NCI-H2107 (cell line): Measurements from ENCODE around the gene MYLIP.

Experiments used
- DNase-seq: peaks from one replicate; lab custom pipeline; 2025; lab: John Stamatoyannopoulos, UW

MYLIP gene

GRCh38 chr6:16108419-16108818, 20.5 kb upstream of the MYLIP start:
- DNase-seq: no peak

DNA sequence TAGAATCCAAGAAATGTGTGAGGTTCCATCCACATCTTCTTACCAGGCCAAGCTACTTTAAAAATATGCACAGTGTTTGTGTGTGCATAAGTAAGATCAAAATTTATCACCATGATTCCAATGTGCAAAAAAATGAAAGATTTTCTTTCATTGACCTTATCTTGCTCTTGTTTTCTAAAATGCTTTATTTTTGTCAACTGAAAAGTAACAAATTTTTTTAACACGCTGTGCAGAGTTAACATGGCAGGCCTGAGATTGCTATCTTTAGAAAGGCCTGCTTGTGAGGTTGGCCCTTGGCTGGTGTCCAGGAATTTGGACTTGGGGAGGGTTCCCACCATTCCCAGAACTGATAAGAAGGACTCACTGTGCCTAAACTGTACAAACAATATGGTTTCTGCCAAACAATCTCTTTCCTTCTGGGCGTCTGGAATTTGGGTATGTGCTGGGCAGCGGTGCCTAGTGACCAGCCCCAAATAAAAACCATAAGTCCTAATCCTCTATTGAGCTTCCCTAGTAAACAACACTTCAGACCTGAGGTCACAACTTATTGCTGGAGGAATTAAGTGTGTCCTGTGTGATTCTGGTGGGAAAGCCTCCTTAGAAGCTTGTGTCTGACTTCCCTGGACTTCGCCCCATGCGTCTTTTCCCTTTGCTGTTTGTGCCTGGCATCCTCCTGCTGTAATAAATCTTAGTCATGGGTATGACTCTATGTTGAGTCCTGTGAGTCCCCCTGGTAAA, 19.8 kb upstream of the MYLIP start:
- DNase-seq: no peak

DNA sequence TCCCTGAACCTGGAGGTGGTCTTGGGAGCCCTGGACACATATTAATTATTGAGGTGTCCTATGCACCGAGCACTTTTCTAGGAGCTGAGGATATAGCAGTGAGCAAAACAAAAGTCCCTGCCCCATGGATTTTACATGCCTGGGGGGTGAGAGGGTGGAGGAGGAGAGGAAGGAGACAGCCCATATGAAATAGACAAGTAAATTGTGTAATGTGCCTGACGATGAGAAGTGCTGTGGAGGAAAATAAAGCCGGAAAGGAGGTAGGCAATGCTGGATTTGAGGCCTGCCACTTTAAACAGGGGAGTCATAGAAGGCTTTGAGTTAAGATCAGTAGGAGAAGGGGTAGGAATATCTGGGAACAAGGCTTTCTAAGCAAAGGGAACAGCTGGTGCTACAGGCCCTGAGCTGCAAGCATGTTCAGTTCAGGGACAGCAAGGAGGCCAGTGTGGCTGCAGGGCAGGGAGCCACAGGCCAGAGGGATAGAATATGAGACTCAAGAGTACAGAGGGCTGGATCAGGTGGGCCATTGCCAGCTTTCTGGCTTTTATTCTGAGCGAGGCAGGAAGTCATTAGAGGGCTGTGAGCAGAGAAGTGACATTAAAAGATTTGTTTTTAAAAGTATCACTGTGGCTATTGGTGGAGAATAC, 19.1 kb upstream of the MYLIP start:
- DNase-seq: no peak

- no peak for DNase-seq
Observed at GRCh38 chr6:16118825-16119224, 10.1 kb upstream of the MYLIP start.

DNA sequence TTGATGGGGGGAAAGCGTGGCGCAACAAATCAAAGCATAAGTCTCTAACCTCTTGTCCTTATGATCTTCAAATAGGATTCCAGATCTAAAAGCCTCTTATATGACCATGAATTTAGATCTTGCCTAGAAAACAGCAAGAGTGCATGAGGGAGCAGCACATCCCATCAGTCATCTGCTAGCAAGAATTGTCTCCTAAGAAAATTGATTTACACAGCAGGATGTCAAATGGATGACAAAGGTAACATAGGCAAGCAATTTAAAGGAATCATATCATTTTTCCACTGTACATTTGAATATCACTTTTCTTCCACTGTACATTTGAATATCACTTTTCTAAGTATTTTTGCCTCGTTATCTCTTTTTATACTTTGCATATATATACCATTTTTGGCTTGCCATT, 7.5 kb upstream of the MYLIP start:
- DNase-seq: no peak

DNA sequence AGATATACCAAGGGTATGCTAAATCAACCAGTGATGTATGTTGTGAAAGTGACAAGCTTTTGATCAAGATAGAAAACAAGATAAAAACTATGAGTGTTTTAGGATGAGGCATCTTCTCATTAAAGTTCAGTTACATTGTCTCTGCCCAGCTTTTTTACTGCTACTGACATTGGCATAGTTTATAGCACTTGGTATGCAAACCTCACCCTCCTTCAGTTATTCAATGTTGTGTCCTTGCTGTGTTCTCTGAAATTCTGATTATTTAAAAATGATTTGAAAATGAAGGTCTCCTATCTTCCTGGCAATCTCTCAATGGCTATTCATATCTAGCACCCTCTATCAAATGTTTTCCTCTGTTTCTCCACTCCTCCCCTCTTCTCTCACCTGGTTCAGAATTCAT, 6.7 kb upstream of the MYLIP start:
- no peak for DNase-seq

- no peak for DNase-seq
Observed at GRCh38 chr6:16124198-16125180, 4.4 kb upstream of the MYLIP start.

DNA sequence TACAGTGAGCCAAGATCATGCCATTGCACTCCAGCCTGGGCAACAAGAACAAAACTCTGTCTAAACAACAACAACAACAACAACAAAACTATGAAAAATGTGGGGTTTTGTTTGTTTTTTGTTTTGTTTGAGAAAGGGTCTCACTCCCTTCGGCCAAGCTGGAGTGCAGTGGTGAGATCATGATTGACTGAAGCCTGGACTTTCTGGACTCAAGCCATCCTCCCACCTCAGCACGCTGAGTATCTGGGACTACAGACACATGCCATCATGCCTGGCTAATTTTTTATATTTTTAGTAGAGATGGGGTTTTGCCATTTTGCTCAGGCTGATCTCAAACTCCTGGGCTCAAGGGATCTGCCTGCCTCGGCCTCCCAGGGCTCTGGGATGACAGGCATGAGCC, 2.8 kb upstream of the MYLIP start:
- DNase-seq: no peak

- DNase-seq: no peak
Observed at GRCh38 chr6:16126861-16127260, 2.0 kb upstream of the MYLIP start.

GRCh38 chr6:16127471-16127870, 1.4 kb upstream of the MYLIP start:
- DNase-seq: no peak

GRCh38 chr6:16129623-16130401, 926 bp downstream of the MYLIP start:
- DNase-seq: no peak

DNA sequence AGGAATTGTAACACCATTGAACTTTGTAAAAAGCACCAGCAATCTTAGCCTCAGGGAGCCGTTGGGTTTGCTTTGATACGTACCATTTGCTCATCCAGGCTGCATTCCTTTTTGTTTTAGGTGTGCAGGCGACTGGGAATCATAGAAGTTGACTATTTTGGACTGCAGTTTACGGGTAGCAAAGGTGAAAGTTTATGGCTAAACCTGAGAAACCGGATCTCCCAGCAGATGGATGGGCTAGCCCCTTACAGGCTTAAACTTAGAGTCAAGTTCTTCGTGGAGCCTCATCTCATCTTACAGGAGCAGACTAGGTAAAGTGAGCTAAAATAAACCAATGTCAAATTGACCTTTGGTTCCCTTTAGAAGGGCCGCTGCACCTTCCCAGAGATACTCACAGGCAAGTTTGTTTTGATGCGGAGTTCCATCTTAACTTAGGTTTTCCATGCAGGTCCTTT, 1.6 kb downstream of the MYLIP start:
- no peak for DNase-seq

DNA sequence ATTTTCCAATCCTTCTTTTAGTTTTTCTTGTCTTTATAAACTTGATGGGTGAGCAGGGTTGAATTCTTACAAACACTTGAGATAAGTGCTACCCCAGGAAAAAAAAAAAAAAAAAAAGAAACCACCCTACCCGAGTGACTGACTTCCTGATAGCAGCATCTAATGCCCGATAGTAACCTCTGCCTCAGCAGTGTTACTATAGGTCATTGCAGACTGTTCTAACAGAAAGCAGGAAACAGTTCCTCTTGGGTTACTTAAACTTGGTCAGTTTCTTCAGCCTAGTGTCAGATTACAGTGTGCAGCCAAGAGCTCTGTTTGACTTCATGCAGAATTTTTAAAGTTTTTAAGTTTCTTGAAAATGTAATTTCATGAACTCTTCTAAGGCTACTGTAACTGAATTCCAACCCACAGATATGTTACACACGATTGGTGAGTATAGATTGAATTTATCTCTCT, 2.1 kb downstream of the MYLIP start:
- no peak for DNase-seq

DNA sequence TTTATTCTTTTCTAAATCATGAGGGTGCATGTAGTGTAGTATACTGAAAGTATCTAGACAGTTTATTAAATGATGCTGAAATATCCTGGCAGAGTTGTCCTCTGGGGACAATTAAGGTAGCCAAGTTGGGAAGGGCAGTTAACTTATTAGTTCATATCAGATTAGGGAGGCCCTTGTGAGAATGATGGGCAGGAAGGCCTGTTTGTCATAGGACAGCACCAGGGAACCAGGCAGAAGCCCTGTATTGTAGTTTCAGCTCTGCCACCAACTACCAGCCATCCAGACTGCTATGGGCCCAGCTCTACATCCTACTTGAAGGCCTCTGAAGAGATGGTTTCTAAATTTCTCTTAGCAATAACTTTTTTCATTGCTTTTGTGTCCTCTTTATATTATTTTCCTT, 4.0 kb downstream of the MYLIP start:
- DNase-seq: no peak

DNA sequence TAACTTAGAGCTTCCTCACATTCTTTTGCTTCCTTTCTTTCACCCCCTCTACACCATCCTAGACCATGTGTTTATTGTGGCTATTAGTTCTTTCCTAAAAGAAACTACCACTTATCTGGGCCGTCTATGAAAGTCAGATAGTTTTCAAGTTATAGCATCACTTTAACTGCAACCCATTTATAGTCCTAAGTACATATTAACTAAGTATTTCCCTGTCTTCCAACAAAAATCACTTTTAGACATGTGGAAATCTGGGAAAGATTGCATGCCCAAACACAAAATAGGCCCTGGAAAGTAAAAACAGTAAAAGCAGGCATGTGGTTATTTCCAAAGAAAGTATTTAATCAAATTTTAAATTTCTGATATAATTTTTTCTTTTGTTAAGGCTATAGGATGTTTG, 5.5 kb downstream of the MYLIP start:
- no peak for DNase-seq

DNA sequence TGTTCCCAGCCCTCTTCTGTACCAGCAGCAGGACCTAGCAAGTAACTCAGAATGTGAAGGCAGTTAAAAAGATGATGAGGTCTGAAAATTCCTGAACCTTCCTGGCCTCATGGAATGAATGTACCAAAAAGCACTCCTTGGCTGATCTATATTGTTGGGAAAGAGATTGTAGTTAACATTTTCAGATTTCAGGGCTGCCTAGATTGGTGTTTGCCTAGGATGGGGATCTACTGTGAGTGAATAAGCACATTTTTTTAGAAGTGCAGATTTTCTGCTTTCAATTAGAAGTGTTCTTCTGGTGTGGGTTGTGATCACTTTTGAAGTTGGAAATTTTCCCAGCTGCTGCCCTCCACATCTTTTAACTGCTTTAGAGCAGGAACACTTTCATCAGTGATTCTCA, 6.2 kb downstream of the MYLIP start:
- DNase-seq: no peak

GRCh38 chr6:16136091-16136490, 7.2 kb downstream of the MYLIP start:
- no peak for DNase-seq

- DNase-seq: no peak
Observed at GRCh38 chr6:16136621-16137450, 8.0 kb downstream of the MYLIP start.

DNA sequence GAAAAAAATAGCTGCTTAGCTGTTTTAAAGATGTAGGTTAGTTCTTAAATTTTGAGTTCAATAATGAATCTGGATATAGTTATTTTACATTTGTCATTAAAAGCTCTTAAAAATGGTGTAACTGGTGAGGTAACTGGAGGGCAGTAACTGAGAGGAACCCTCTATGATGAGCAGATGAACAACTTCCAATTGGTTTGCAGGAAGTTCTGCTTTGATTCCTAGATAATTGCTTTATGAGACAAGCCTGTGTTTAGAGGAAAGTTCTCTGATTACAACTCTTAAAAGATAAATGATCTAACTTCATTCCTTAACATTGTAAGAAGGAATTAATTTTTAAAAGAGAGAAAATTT, 8.5 kb downstream of the MYLIP start:
- no peak for DNase-seq

DNA sequence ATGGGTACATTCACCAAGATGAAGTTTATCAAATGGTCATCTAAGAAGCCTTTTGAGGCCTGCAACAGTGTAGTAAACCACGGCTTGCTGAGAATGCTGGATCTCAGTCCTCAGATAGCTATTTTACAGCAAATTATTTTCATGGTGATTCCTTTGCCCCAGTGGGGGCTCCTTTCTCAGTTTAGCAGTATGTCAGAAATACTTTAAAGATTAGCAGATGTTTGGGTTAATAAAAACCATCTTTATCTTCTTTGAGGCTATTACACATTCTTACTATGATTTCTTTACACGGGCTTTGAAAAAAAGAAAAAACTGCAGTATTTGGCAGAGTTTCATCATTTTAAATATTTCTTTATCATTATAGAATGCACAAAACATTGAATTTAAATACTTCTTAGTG, 10.7 kb downstream of the MYLIP start:
- DNase-seq: no peak

- no peak for DNase-seq
Observed at GRCh38 chr6:16140607-16141006, 11.7 kb downstream of the MYLIP start.
